Liver (tissue), 9 donors: Measurements from ENCODE around the gene DCST2. TPM values are rescaled to one million over a fixed set of nuclear protein-coding genes. Genes with fewer than 3 reads are reported as not detected.

Experiments used
- DNase-seq: peaks from one replicate; pipeline ENCODE4 v3.0.0-alpha.2; 2017; ENCODE audit warnings: low spot score
- H3K27ac ChIP-seq, 2 donors: one replicate each; pipeline ENCODE4 v1.7.0; 2013; ENCODE audit warnings: inconsistent platforms in 2 of 2, low read length in 2 of 2, control low read depth in 1 of 2, low read depth in 1 of 2, mild to moderate bottlenecking in 1 of 2
- H3K27me3 ChIP-seq, 4 donors: one replicate each; pipeline versions ENCODE4 v1.6.1 to v1.7.0; 2013; ENCODE audit warnings: low read length in 3 of 4, inconsistent platforms in 1 of 4, mild to moderate bottlenecking in 1 of 4, moderate library complexity in 1 of 4; ENCODE audit not compliant: control insufficient read depth in 4 of 4, insufficient read depth in 4 of 4
- H3K36me3 ChIP-seq, 4 donors: one replicate each; pipeline versions ENCODE4 v1.6.1 to v1.7.0; 2013; ENCODE audit warnings: low read length in 3 of 4, mild to moderate bottlenecking in 3 of 4, low read depth in 1 of 4, moderate library complexity in 1 of 4; ENCODE audit not compliant: control insufficient read depth in 4 of 4, insufficient read depth in 3 of 4
- H3K4me1 ChIP-seq, 4 donors: one replicate each; pipeline versions ENCODE4 v1.6.1 to v1.7.0; 2013; ENCODE audit warnings: low read length in 3 of 4, mild to moderate bottlenecking in 3 of 4, moderate library complexity in 1 of 4; ENCODE audit not compliant: control insufficient read depth in 4 of 4, insufficient read depth in 4 of 4
- H3K4me3 ChIP-seq, 3 donors: one replicate each; pipeline versions ENCODE4 v1.6.1 to v1.7.0; 2013; ENCODE audit warnings: low read length in 3 of 3, control low read depth in 1 of 3, low read depth in 1 of 3, mild to moderate bottlenecking in 1 of 3
- H3K9ac ChIP-seq, 2 donors: one replicate each; pipeline ENCODE4 v1.7.0; 2013; ENCODE audit warnings: low read length in 2 of 2, mild to moderate bottlenecking in 2 of 2, moderate library complexity in 2 of 2, control low read depth in 1 of 2, low read depth in 1 of 2
- H3K9me3 ChIP-seq, 4 donors: one replicate each; pipeline versions ENCODE4 v1.6.1 to v1.7.0; 2013; ENCODE audit warnings: low read length in 3 of 4; ENCODE audit not compliant: control insufficient read depth in 4 of 4
- EGR1 ChIP-seq, 2 donors: IDR thresholded peaks; 2 replicates each; pipeline ENCODE4 v1.6.1; 2016 to 2018; ENCODE audit warnings: antibody characterized with exemption in 2 of 2, low read depth in 2 of 2
- FOXA1 ChIP-seq: IDR thresholded peaks from 2 replicates; pipeline ENCODE4 v1.6.1; 2016; ENCODE audit warnings: antibody characterized with exemption
- FOXA2 ChIP-seq: IDR thresholded peaks from 2 replicates; pipeline ENCODE4 v1.6.1; 2016; ENCODE audit warnings: antibody characterized with exemption
- GABPA ChIP-seq, 2 donors: IDR thresholded peaks in 1 of 2; conservative IDR thresholded peaks in 1 of 2; 2 replicates each; pipeline ENCODE4 v1.6.1; 2016; ENCODE audit warnings: antibody characterized with exemption in 2 of 2, mild to moderate bottlenecking in 1 of 2, moderate library complexity in 1 of 2
- HNF4G ChIP-seq: IDR thresholded peaks from 2 replicates; pipeline ENCODE4 v1.6.1; 2016; ENCODE audit warnings: antibody characterized with exemption
- NR2F2 ChIP-seq: IDR thresholded peaks from 2 replicates; pipeline ENCODE4 v1.6.1; 2016; ENCODE audit warnings: antibody characterized with exemption
- RAD21 ChIP-seq, 2 donors: IDR thresholded peaks; 2 replicates each; pipeline ENCODE4 v1.6.1; 2016; ENCODE audit warnings: antibody characterized with exemption in 2 of 2, mild to moderate bottlenecking in 2 of 2
- RXRA ChIP-seq, 2 donors: IDR thresholded peaks; 2 replicates each; pipeline ENCODE4 v1.6.1; 2017 to 2018; ENCODE audit warnings: antibody characterized with exemption in 2 of 2, mild to moderate bottlenecking in 1 of 2
- SP1 ChIP-seq: IDR thresholded peaks from 2 replicates; pipeline ENCODE4 v1.6.1; 2018; ENCODE audit warnings: antibody characterized with exemption, mild to moderate bottlenecking
- TAF1 ChIP-seq: conservative IDR thresholded peaks from 2 replicates; pipeline ENCODE4 v1.6.1; 2016; ENCODE audit warnings: antibody characterized with exemption, mild to moderate bottlenecking
- YY1 ChIP-seq: IDR thresholded peaks from 2 replicates; pipeline ENCODE4 v1.6.1; 2016; ENCODE audit warnings: antibody characterized with exemption, mild to moderate bottlenecking
- WGBS: extraction: QIAGEN DNeasy Blood & Tissue Kit; methylation state at CpG from one replicate; pipeline ENCODE4 v1.1.7; 2013; 5-methylcytosine and 5-hydroxymethylcytosine counted together
- polyA plus RNA-seq, 2 donors: library from polyadenylated mRNA; stranded (reverse) in 1 of 2; unstranded in 1 of 2; fragments of 200-250 nt in 1 of 2; fragments of >200 nt in 1 of 2; fragmentation: Nextera tagmentation in 1 of 2; extraction: Ambion mirVana in 1 of 2; gene quantifications; one replicate each; pipeline versions ENCODE4 v1.2.1 to v1.2.3, GENCODE V29; 2013 to 2015
- total RNA-seq, 2 donors: library from RNA; depleted of rRNA; stranded (reverse); fragments of >200 nt; gene quantifications; one replicate each; pipeline ENCODE4 v1.2.3, GENCODE V29; 2014
- TF ChIP-seq, protein P1 (sequence below): fragments of 150-350 bp; IDR thresholded peaks from 2 replicates; pipeline ENCODE4 v1.5.1; 2017; ENCODE audit warnings: improper control_type of control experiment, low read depth, low read length; ENCODE audit not compliant: missing input control
- TF ChIP-seq, protein P2 (sequence below): IDR thresholded peaks from 2 replicates; pipeline ENCODE4 v1.6.1; 2016; ENCODE audit warnings: antibody characterized with exemption
- TF ChIP-seq, protein P3 (sequence below): IDR thresholded peaks from 2 replicates; pipeline ENCODE4 v1.6.1; 2016; ENCODE audit warnings: antibody characterized with exemption
- TF ChIP-seq, protein P4 (sequence below): IDR thresholded peaks from 2 replicates; pipeline ENCODE4 v1.6.1; 2016; ENCODE audit warnings: antibody characterized with exemption
- donor health status: healthy.
- donor health status: healthy.
- donor health status: healthy.
- donor health status: healthy.
- donor health status: healthy.

The DCST2 gene
- total and polyA plus RNA-seq, 4 donors = 0.25 to 0.53 (median 0.27) TPM; not detected in 1

DNA sequence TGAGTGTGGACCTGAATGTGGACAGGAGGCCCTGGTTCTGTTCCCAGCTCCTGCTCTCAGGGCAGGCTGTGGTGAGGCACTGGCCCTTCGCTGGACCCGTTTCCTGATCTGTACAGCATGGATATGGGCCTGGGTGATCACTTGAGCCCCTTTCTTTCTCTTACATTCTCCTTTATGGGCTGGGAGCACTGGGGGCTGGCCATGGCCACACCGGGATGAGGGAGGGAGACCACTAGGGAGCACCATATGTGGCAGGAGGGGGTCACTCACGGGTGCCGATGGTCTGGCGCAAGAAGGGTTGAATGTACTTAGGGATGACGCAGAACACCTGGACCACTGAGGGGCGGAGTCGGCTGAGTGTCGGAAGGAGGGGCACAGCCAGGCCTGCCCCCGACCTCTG is 2.7 kb downstream of the DCST2 start:
- H3K9ac ChIP-seq = no peak overlapping the region
- 94% methylated on average over 11 of the region's 11 CpGs for WGBS

DNA sequence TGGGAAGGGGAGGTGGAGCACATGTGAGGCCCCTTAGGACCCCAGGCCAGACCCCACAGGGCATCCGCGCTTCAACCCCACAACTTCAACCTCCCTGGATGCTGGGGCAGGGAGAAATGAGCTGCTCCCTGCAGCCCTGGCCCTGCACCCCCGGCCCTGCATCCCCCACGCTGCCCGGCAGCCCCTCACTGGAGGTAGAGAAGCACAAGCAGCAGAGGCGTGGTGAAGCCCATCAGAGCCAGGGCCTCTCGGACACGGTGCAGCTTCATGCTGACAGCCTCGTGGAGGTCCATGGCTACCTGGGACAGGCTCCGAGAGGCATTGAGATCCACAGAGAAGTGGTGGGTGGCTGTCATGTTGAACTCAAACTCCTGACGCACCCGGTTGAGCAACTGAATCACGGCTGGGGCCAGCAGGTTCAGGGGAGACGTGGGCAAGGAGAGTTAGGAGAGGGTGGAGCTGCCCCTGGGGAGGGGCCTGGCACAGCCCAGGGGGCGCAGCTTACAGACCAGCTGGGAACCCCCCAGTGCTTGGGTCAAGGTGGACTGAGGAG is 3.3 kb downstream of the DCST2 start:
- H3K4me3 ChIP-seq = no peak overlapping the region
- WGBS = 94% methylated on average over 15 of the region's 15 CpGs
- H3K36me3 ChIP-seq = no peaks in the 10 kb centered on the region
- no peak overlapping the region for H3K27ac ChIP-seq
- no peak for DNase-seq
- H3K9me3 ChIP-seq = no peaks in the 10 kb centered on the region
- peaks cover 0 to 4% (median 2%) of the 10 kb centered on the region in 4 donors for H3K4me1 ChIP-seq
- TF ChIP-seq SP1 (no peak), TAF1 (no peak), FOXA2 (no peak), YY1 (no peak), HNF4G (no peak), RAD21 (IDR thresholded peaks at IDR 0.05) (no peak), FOXA1 (no peak), EGR1 (IDR thresholded peaks at IDR 0.05; ENCODE audit: low read depth in 2 of 2) (no peak), RXRA (IDR thresholded peaks at IDR 0.05) (no peak)
- TF ChIP-seq, protein P1, sequence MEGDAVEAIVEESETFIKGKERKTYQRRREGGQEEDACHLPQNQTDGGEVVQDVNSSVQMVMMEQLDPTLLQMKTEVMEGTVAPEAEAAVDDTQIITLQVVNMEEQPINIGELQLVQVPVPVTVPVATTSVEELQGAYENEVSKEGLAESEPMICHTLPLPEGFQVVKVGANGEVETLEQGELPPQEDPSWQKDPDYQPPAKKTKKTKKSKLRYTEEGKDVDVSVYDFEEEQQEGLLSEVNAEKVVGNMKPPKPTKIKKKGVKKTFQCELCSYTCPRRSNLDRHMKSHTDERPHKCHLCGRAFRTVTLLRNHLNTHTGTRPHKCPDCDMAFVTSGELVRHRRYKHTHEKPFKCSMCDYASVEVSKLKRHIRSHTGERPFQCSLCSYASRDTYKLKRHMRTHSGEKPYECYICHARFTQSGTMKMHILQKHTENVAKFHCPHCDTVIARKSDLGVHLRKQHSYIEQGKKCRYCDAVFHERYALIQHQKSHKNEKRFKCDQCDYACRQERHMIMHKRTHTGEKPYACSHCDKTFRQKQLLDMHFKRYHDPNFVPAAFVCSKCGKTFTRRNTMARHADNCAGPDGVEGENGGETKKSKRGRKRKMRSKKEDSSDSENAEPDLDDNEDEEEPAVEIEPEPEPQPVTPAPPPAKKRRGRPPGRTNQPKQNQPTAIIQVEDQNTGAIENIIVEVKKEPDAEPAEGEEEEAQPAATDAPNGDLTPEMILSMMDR = no peak
- TF ChIP-seq, protein P2, sequence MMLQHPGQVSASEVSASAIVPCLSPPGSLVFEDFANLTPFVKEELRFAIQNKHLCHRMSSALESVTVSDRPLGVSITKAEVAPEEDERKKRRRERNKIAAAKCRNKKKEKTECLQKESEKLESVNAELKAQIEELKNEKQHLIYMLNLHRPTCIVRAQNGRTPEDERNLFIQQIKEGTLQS = no peak
- TF ChIP-seq, protein P3, sequence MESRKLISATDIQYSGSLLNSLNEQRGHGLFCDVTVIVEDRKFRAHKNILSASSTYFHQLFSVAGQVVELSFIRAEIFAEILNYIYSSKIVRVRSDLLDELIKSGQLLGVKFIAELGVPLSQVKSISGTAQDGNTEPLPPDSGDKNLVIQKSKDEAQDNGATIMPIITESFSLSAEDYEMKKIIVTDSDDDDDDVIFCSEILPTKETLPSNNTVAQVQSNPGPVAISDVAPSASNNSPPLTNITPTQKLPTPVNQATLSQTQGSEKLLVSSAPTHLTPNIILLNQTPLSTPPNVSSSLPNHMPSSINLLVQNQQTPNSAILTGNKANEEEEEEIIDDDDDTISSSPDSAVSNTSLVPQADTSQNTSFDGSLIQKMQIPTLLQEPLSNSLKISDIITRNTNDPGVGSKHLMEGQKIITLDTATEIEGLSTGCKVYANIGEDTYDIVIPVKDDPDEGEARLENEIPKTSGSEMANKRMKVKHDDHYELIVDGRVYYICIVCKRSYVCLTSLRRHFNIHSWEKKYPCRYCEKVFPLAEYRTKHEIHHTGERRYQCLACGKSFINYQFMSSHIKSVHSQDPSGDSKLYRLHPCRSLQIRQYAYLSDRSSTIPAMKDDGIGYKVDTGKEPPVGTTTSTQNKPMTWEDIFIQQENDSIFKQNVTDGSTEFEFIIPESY = no peak
- H3K9ac ChIP-seq = no peak overlapping the region
- H3K27me3 ChIP-seq = no peaks in the 10 kb centered on the region

More for the DNA sequence above, 2.7 kb downstream of the DCST2 start:
- TF ChIP-seq FOXA2 (no peak), FOXA1 (no peak), HNF4G (no peak), TAF1 (no peak), YY1 (no peak), RXRA (IDR thresholded peaks at IDR 0.05) (no peak), NR2F2 (no peak), GABPA (IDR thresholded peaks at IDR 0.05 in 1 of 2, conservative IDR thresholded peaks at IDR 0.05 in 1 of 2) (no peak)
- TF ChIP-seq, protein P4, sequence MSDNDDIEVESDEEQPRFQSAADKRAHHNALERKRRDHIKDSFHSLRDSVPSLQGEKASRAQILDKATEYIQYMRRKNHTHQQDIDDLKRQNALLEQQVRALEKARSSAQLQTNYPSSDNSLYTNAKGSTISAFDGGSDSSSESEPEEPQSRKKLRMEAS = no peak
- TF ChIP-seq, protein P3 = no peak
- Histone ChIP-seq H3K27me3 (no peaks in the 10 kb centered on the region), H3K27ac (no peak overlapping the region), H3K4me3 (no peak overlapping the region), H3K9me3 (no peaks in the 10 kb centered on the region), H3K4me1 (no peaks in the 10 kb centered on the region), H3K36me3 (no peaks in the 10 kb centered on the region)
- no peak for DNase-seq
